ENCODE results near the gene MTG2. TPM values are rescaled to one million over a fixed set of nuclear protein-coding genes. Genes with fewer than 3 reads are reported as not detected.
A peak's percentile ranks its signal among the peaks of the same experiment; 100 is the strongest.

MTG2 gene
- total RNA-seq, 1 donor from 2014 or later = 20.2 TPM

- Mint-ChIP-seq H3K9me3 (ENCODE audit: unreplicated experiment) (no peaks in the 10 kb centered on the region), H3K27me3 (ENCODE audit: unreplicated experiment) (peaks cover 12% of the 10 kb centered on the region), H3K4me3 (ENCODE audit: unreplicated experiment) (no peak overlapping the region), H3K36me3 (ENCODE audit: low read depth, unreplicated experiment) (no peaks in the 10 kb centered on the region), H3K4me1 (ENCODE audit: unreplicated experiment) (peaks cover 2% of the 10 kb centered on the region), H3K27ac (ENCODE audit: unreplicated experiment) (no peak overlapping the region)
- TF ChIP-seq CTCF (IDR thresholded peaks at IDR 0.05; ENCODE audit: unreplicated experiment) = no peak
- no peak for DNase-seq (ENCODE audit: low spot score)
Measured at GRCh38 chr20:62222266-62222850, 39.5 kb downstream of the MTG2 start.

DNA sequence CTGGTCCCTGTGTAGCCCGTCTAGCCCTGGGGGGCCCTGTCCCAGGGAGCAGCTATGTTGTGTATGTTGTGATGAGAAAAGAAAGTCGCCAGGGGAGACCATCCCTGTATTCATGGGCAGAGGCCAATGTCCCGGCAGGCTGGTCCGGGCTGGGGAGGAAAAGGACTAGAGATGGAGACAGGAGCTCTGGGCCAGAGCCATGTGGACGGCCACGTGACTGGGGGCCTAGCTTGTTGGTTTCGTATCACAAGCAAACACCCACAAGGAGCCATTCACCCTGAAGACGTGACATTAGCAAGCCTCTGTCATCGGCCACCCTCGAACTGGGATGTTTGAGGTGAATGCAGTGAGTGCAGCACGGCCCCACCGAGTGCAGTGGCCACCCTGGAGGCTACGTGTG, 40.1 kb downstream of the MTG2 start:
- DNase-seq (ENCODE audit: low spot score) = no peak
- TF ChIP-seq CTCF (IDR thresholded peaks at IDR 0.05; ENCODE audit: unreplicated experiment) = no peak
- Mint-ChIP-seq H3K4me1 (ENCODE audit: unreplicated experiment) (peaks cover 2% of the 10 kb centered on the region), H3K9me3 (ENCODE audit: unreplicated experiment) (no peaks in the 10 kb centered on the region), H3K27me3 (ENCODE audit: unreplicated experiment) (peaks cover 12% of the 10 kb centered on the region), H3K4me3 (ENCODE audit: unreplicated experiment) (no peak overlapping the region), H3K27ac (ENCODE audit: unreplicated experiment) (no peak overlapping the region), H3K36me3 (ENCODE audit: low read depth, unreplicated experiment) (no peaks in the 10 kb centered on the region)

DNA sequence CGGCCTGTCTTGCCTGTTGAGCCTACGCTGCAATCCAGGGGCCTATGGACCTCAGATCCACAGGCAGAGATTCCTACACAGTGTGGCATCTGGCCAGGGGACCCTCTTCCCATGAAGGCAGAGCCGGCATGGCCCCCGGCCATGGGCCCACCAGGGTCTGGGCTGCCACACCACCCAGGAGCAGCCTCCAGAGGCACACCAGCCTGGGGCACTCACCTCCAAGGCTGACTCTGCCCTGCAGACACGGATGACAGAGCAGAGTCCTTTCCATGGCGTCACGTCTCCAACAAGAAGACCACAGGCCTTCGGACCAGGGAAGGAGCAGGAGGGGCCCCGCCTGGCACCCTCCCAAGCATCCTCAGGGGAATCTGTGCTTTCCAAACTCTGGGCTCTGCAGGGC, 40.7 kb downstream of the MTG2 start:
- no peaks in the 10 kb centered on the region for H3K36me3 Mint-ChIP-seq (ENCODE audit: low read depth, unreplicated experiment)
- H3K9me3 Mint-ChIP-seq (ENCODE audit: unreplicated experiment) = no peaks in the 10 kb centered on the region
- no peak overlapping the region for H3K27ac Mint-ChIP-seq (ENCODE audit: unreplicated experiment)
- H3K27me3 Mint-ChIP-seq (ENCODE audit: unreplicated experiment) = peaks cover 12% of the 10 kb centered on the region
- H3K4me3 Mint-ChIP-seq (ENCODE audit: unreplicated experiment) = no peak overlapping the region
- H3K4me1 Mint-ChIP-seq (ENCODE audit: unreplicated experiment) = peaks cover 2% of the 10 kb centered on the region
- no peak for DNase-seq (ENCODE audit: low spot score)
- no peak for TF ChIP-seq CTCF (IDR thresholded peaks at IDR 0.05; ENCODE audit: unreplicated experiment)

GRCh38 chr20:62224113-62224855, 41.5 kb downstream of the MTG2 start:
- peaks cover 10% of the 10 kb centered on the region for H3K27me3 Mint-ChIP-seq (ENCODE audit: unreplicated experiment)
- DNase-seq (ENCODE audit: low spot score) = no peak
- H3K4me3 Mint-ChIP-seq (ENCODE audit: unreplicated experiment) = peak overlapping the region; percentile 6
- no peaks in the 10 kb centered on the region for H3K36me3 Mint-ChIP-seq (ENCODE audit: low read depth, unreplicated experiment)
- H3K9me3 Mint-ChIP-seq (ENCODE audit: unreplicated experiment) = no peaks in the 10 kb centered on the region
- peaks cover 2% of the 10 kb centered on the region for H3K4me1 Mint-ChIP-seq (ENCODE audit: unreplicated experiment)
- H3K27ac Mint-ChIP-seq (ENCODE audit: unreplicated experiment) = no peak overlapping the region
- no peak for TF ChIP-seq CTCF (IDR thresholded peaks at IDR 0.05; ENCODE audit: unreplicated experiment)

GRCh38 chr20:62225026-62225425, 42.2 kb downstream of the MTG2 start:
- Mint-ChIP-seq H3K4me1 (ENCODE audit: unreplicated experiment) (peaks cover 2% of the 10 kb centered on the region), H3K36me3 (ENCODE audit: low read depth, unreplicated experiment) (no peaks in the 10 kb centered on the region), H3K9me3 (ENCODE audit: unreplicated experiment) (no peaks in the 10 kb centered on the region), H3K4me3 (ENCODE audit: unreplicated experiment) (no peak overlapping the region), H3K27me3 (ENCODE audit: unreplicated experiment) (peaks cover 10% of the 10 kb centered on the region), H3K27ac (ENCODE audit: unreplicated experiment) (no peak overlapping the region)
- no peak for DNase-seq (ENCODE audit: low spot score)
- no peak for TF ChIP-seq CTCF (IDR thresholded peaks at IDR 0.05; ENCODE audit: unreplicated experiment)

All from endothelial cell (in vitro differentiated cells).